ENCODE results near the gene CBX7. TPM values are rescaled to one million over a fixed set of nuclear protein-coding genes. Genes with fewer than 3 reads are reported as not detected.

The CBX7 gene
- polyA plus RNA-seq (2011; rRNA removed) (2.2 and 2.6 TPM in 2 replicates), polyA minus RNA-seq (2011; rRNA and poly(A)+ RNA removed) (3.3 and 3.8 TPM in 2 replicates)

DNA sequence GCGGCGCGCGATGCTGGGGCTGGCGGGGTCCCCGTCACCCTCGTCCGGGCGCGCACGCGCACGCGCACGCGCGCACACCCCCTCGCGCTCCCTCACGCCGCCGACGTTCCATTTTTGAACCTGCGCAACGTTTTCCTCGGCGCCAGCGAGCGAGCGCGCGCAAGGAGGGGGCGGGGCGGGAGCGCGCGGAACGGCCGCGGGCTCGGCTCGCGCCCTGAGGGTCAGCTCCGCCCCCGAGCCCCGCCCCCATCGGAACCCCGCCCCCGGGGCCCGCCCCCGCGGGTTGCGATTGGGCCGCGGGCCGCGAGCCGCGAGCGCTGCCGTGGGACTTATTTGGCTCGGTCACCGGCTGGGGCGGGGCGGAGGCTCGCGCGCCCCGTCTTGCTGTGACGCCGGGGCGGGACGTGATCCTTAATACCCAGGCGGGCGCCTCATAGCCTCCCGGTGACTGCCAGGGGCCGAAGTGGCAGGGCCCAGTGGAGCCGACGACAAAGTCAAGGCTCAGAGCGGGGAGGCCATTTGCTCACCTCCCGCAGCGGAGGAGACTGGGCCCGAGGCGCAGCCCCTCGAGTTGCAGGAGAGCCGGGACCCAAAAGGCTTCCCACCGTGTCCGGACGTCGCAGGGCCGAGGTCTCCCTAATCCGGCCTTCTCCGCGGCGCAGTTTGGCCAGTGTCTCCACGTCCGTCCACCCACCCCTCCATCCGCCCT is at the start of gene CBX7:
Gene CBX7, minus strand, starts transcription at position 170 of the 709 bp plus-strand sequence. CDS start 236 bp downstream, outside the sequence.
- no peak within 1 kb of the TSS for H3K27ac ChIP-seq (ENCODE audit: low read depth, low read length)
- ChIA-PET CTCF (interaction anchor here (1.3 to 2.4 kb wide), 2 partner anchors 164 to 384 kb away, joined by 3 to 11 read pairs; no protein-coding TSS in a partner anchor), POLR2A (interaction anchor here (0.5 to 1.9 kb wide), 3 partner anchors 24 to 167 kb away, joined by 3 to 5 read pairs (median 3); partner anchors contain the start of gene RPL3)
- no peaks in the 10 kb centered on the region; the same call in 1 of the 2 replicates for H3K9me3 ChIP-seq (ENCODE audit: control insufficient read depth, insufficient read depth, low read length)
- DNase-seq (ENCODE audit: low read depth, low spot score) = peak; percentile 47
- H3K27me3 ChIP-seq (ENCODE audit: control insufficient read depth, insufficient read depth, low read length) = peaks cover 32% of the 10 kb centered on the region
- TF ChIP-seq, protein P1, sequence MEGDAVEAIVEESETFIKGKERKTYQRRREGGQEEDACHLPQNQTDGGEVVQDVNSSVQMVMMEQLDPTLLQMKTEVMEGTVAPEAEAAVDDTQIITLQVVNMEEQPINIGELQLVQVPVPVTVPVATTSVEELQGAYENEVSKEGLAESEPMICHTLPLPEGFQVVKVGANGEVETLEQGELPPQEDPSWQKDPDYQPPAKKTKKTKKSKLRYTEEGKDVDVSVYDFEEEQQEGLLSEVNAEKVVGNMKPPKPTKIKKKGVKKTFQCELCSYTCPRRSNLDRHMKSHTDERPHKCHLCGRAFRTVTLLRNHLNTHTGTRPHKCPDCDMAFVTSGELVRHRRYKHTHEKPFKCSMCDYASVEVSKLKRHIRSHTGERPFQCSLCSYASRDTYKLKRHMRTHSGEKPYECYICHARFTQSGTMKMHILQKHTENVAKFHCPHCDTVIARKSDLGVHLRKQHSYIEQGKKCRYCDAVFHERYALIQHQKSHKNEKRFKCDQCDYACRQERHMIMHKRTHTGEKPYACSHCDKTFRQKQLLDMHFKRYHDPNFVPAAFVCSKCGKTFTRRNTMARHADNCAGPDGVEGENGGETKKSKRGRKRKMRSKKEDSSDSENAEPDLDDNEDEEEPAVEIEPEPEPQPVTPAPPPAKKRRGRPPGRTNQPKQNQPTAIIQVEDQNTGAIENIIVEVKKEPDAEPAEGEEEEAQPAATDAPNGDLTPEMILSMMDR (IDR thresholded peaks at IDR 0.05; ENCODE audit: low read depth, low read length) = no peak
- peak within 1 kb of the TSS; percentile 65 for H3K4me3 ChIP-seq (ENCODE audit: low read depth, low read length)

DNA sequence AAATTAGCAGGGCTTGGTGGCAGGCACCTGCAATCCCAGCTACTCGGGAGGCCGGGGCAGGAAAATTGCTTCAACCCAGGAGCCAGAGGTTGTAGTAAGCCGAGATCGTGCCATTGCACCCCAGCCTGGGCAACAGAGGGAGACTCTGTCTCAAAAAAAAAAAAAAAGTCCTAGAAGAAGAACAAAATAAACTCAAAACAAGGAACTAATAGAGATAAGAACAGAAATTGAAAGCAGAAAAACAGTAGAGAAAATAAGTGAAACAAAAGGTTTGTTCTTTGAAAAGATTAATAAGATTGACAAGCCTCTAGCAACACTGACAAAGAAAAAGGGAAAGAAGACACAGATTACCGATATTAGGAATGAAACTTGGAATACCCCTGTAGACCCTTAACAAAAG is 45.1 kb upstream of the CBX7 start:
- no peak overlapping the region for H3K27ac ChIP-seq (ENCODE audit: low read depth, low read length)
- ChIA-PET POLR2A (no interaction called here), CTCF (no interaction called here)
- peaks cover 16% of the 10 kb centered on the region for H3K9me3 ChIP-seq (ENCODE audit: control insufficient read depth, insufficient read depth, low read length)
- no peak for DNase-seq (ENCODE audit: low read depth, low spot score)
- no peak overlapping the region for H3K4me3 ChIP-seq (ENCODE audit: low read depth, low read length)
- TF ChIP-seq, protein P1 (IDR thresholded peaks at IDR 0.05; ENCODE audit: low read depth, low read length) = no peak
- H3K27me3 ChIP-seq (ENCODE audit: control insufficient read depth, insufficient read depth, low read length) = peaks cover 4% of the 10 kb centered on the region

DNA sequence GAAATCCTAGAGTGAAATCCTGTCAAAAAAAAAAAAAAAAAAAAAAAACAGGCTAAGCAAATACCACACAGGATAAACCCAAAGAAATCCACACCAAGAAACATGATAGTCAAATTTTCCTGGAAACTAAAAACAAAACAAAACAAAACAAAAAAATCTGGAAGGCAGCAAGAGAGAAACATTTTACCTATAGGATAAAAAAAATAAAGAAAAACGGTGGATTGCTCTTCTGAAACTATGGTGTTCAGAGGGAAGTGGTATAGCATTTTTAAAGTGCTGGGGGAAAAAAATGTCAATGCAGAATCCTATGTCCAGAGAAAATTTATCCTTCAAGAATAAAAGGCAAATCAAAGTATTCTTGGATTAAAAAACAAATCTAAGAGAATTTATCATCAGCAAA is 41.6 kb upstream of the CBX7 start:
- DNase-seq (ENCODE audit: low read depth, low spot score) = no peak
- Histone ChIP-seq H3K4me3 (ENCODE audit: low read depth, low read length) (no peak overlapping the region), H3K27me3 (ENCODE audit: control insufficient read depth, insufficient read depth, low read length) (peaks cover 4% of the 10 kb centered on the region), H3K27ac (ENCODE audit: low read depth, low read length) (no peak overlapping the region), H3K9me3 (ENCODE audit: control insufficient read depth, insufficient read depth, low read length) (peaks cover 12% of the 10 kb centered on the region)
- ChIA-PET CTCF (interaction anchor here (0.6 kb wide), 1 partner anchor 122 kb away, joined by 3 read pairs; no protein-coding TSS in a partner anchor), POLR2A (interaction anchor here (0.6 kb wide), 1 partner anchor 213 kb away, joined by 3 read pairs; no protein-coding TSS in a partner anchor)
- TF ChIP-seq, protein P1 (IDR thresholded peaks at IDR 0.05; ENCODE audit: low read depth, low read length) = no peak

DNA sequence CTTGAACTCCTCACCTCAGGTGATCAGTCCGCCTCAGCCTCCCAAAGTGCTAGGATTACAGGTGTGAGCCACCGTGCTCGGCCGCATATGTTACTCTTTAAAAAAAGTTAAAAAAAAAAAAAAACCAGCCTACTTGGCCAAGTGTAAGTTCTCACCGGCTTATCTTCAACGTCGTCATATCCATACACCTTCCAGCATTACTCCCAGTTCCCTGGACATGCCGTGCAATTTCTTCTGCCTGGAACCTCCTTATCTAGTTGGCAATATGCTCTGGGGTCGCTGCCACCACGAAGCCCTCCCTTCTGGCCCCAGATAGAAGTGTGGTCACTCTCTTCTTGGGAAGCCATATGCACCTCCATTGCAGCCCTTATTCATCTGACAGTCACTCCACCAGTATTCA is 36.3 kb upstream of the CBX7 start:
- TF ChIP-seq, protein P1 (IDR thresholded peaks at IDR 0.05; ENCODE audit: low read depth, low read length) = no peak
- Histone ChIP-seq H3K4me3 (ENCODE audit: low read depth, low read length) (no peak overlapping the region), H3K9me3 (ENCODE audit: control insufficient read depth, insufficient read depth, low read length) (peaks cover 13% of the 10 kb centered on the region), H3K27ac (ENCODE audit: low read depth, low read length) (no peak overlapping the region), H3K27me3 (ENCODE audit: control insufficient read depth, insufficient read depth, low read length) (no peaks in the 10 kb centered on the region)
- no peak for DNase-seq (ENCODE audit: low read depth, low spot score)
- CTCF ChIA-PET = no interaction called here
- POLR2A ChIA-PET = no interaction called here

DNA sequence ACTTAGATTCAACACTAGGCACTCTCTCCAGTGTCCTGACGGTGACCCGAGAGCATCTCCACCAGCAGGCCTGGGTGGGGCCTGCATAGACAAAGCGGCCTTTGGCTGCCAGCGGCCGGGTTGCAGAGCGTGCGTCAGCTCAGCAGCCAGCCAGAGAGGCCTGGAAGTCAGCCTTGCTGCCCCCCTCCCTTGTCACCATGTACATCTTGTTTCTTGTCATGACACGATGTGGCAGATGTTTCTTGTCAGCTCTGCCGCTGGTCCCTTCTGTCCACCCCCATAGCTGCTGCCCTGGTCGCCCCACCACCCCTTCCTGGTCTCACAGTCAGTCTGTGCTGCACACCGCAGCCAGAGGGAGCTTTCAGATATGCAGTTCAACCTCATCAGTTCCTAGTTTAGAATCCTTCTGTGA is 33.1 kb upstream of the CBX7 start:
- ChIA-PET CTCF (interaction anchor here (0.8 kb wide), 1 partner anchor 36 kb away, joined by 3 read pairs; no protein-coding TSS in a partner anchor), POLR2A (no interaction called here)
- Histone ChIP-seq H3K4me3 (ENCODE audit: low read depth, low read length) (no peak overlapping the region), H3K27me3 (ENCODE audit: control insufficient read depth, insufficient read depth, low read length) (no peaks in the 10 kb centered on the region), H3K27ac (ENCODE audit: low read depth, low read length) (no peak overlapping the region), H3K9me3 (ENCODE audit: control insufficient read depth, insufficient read depth, low read length) (peaks cover 15% of the 10 kb centered on the region)
- no peak for DNase-seq (ENCODE audit: low read depth, low spot score)
- TF ChIP-seq, protein P1 (IDR thresholded peaks at IDR 0.05; ENCODE audit: low read depth, low read length) = peak; percentile 48
